DND-41 (cell line): ENCODE results near the gene ABCG1.

ENCODE experiments used
- ATAC-seq: fragments of 200-7000 bp; cut with Tn5 transposase; 3 replicates; pipeline ENCODE4 v1.9.1; 2021; ENCODE audit warnings: low read depth; ENCODE audit not compliant: insufficient read depth
- DNase-seq: peaks from one replicate; pipeline ENCODE4 v3.0.0-alpha.2; 2020
- H2AFZ ChIP-seq: 2 replicates; pipeline ENCODE4 v1.6.0; 2012; ENCODE audit warnings: low read depth, low read length
- H3K27ac ChIP-seq: 2 replicates; pipeline ENCODE4 v1.5.1; 2012; ENCODE audit warnings: low read length, inconsistent platforms
- H3K27me3 ChIP-seq: fragments of 200-600 bp; sonication (generic); 2 replicates; pipeline ENCODE4 v1.6.0; 2012; ENCODE audit warnings: low read length, mild to moderate bottlenecking, inconsistent platforms; ENCODE audit not compliant: insufficient read depth, poor library complexity
- H3K36me3 ChIP-seq: 2 replicates; pipeline ENCODE4 v1.5.1; 2012; ENCODE audit warnings: low read length, inconsistent platforms; ENCODE audit not compliant: insufficient read depth
- H3K4me1 ChIP-seq: 2 replicates; pipeline ENCODE4 v1.5.1; 2012; ENCODE audit warnings: mild to moderate bottlenecking, low read length; ENCODE audit not compliant: insufficient read depth
- H3K4me2 ChIP-seq: 2 replicates; pipeline ENCODE4 v1.6.0; 2012; ENCODE audit warnings: mild to moderate bottlenecking, moderate library complexity, low read length, inconsistent platforms; ENCODE audit not compliant: insufficient read depth
- H3K4me3 ChIP-seq, 2 experiments: fragments of 200-600 bp in 1 of 2; shearing (Covaris generic) in 1 of 2; 2 replicates each; pipeline ENCODE4 v1.5.1; 2012 to 2016; ENCODE audit warnings: inconsistent platforms in 2 of 2, low read length in 2 of 2, mild to moderate bottlenecking in 2 of 2, low read depth in 1 of 2, moderate library complexity in 1 of 2
- H3K79me2 ChIP-seq: 2 replicates; pipeline ENCODE4 v1.6.0; 2012; ENCODE audit warnings: low read length, inconsistent platforms; ENCODE audit not compliant: insufficient read depth
- H3K9ac ChIP-seq: 2 replicates; pipeline ENCODE4 v1.6.0; 2012; ENCODE audit warnings: low read depth, mild to moderate bottlenecking, inconsistent platforms, low read length, moderate library complexity
- H3K9me3 ChIP-seq: 2 replicates; pipeline ENCODE4 v1.5.1; 2012; ENCODE audit warnings: low read length, moderate library complexity, mild to moderate bottlenecking, inconsistent platforms; ENCODE audit not compliant: insufficient read depth, severe bottlenecking
- H4K20me1 ChIP-seq: 2 replicates; pipeline ENCODE4 v1.6.0; 2012; ENCODE audit warnings: low read length; ENCODE audit not compliant: insufficient read depth
- EZH2 ChIP-seq: IDR thresholded peaks from 3 replicates; pipeline ENCODE4 v1.6.1; 2012; ENCODE audit warnings: borderline replicate concordance, low read depth, mild to moderate bottlenecking, moderate library complexity, low read length, inconsistent platforms; ENCODE audit not compliant: severe bottlenecking
- TF ChIP-seq, protein P1 (sequence below): IDR thresholded peaks from 2 replicates; pipeline ENCODE4 v1.5.1; 2012; ENCODE audit warnings: borderline replicate concordance, low read length, moderate library complexity, mild to moderate bottlenecking; ENCODE audit not compliant: poor library complexity, severe bottlenecking; ENCODE audit errors: extremely low read depth

Gene ABCG1

DNA sequence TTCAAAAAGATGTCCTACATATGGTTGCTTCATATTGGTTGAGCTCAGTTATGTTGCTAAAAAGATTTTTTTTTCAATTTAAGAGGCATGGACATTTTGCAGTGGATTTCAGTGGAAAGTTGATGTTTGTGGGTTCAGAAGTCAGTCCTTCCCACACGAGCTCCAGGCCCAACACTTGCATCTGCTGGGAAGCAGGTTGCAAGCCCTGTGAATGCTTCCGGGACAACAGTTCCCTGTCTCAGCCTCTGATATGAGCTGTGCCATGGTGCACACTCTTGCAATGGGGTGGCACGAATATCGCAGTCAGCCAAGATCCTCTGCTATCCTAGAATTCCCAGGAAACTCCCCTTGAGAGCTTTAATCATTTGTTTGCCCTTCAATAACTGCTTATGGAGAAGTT lies 30.3 kb upstream of the ABCG1 start:
- Histone ChIP-seq H3K79me2 (no peaks in the 10 kb centered on the region), H3K9me3 (no peaks in the 10 kb centered on the region), H3K36me3 (no peaks in the 10 kb centered on the region), H3K4me3 (peak overlapping the region in 1 of 2 experiments; percentile 30; a peak in 1 of 4 replicates), H3K4me1 (peaks cover 62% of the 10 kb centered on the region), H3K4me2 (peak overlapping the region; percentile 54), H2AFZ (peak overlapping the region; percentile 68), H4K20me1 (no peaks in the 10 kb centered on the region), H3K27me3 (no peaks in the 10 kb centered on the region), H3K27ac (peak overlapping the region; percentile 94), H3K9ac (peak overlapping the region; percentile 53)
- DNase-seq (peak; percentile 28), ATAC-seq (no peak)
- no peak for TF ChIP-seq EZH2
- TF ChIP-seq, protein P1, sequence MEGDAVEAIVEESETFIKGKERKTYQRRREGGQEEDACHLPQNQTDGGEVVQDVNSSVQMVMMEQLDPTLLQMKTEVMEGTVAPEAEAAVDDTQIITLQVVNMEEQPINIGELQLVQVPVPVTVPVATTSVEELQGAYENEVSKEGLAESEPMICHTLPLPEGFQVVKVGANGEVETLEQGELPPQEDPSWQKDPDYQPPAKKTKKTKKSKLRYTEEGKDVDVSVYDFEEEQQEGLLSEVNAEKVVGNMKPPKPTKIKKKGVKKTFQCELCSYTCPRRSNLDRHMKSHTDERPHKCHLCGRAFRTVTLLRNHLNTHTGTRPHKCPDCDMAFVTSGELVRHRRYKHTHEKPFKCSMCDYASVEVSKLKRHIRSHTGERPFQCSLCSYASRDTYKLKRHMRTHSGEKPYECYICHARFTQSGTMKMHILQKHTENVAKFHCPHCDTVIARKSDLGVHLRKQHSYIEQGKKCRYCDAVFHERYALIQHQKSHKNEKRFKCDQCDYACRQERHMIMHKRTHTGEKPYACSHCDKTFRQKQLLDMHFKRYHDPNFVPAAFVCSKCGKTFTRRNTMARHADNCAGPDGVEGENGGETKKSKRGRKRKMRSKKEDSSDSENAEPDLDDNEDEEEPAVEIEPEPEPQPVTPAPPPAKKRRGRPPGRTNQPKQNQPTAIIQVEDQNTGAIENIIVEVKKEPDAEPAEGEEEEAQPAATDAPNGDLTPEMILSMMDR: no peak

DNA sequence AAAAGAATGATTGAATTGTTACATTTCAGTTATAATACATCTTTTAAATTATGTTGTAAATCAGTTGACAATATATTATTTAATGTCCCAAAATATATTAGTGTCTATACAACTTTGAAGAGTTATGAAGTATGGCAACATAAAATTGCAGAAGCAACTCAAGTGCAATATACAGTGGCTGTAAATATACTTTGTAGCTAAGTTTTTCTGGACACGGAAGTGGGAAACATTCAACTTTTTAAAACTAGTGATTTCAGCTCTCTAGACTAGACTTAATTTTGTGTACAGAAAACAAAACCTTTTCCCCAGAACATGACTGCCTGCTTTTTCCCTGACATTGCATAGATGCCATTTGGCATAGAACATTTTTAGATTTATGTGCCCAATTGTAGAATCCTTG lies 29.5 kb upstream of the ABCG1 start:
- no peak for TF ChIP-seq EZH2
- TF ChIP-seq, protein P1: no peak
- DNase-seq: no peak
- H3K36me3 ChIP-seq: no peaks in the 10 kb centered on the region
- no peak overlapping the region for H3K9ac ChIP-seq
- no peaks in the 10 kb centered on the region for H3K9me3 ChIP-seq
- H3K4me1 ChIP-seq: peaks cover 63% of the 10 kb centered on the region
- no peak overlapping the region for H3K4me2 ChIP-seq
- ATAC-seq: no peak
- no peaks in the 10 kb centered on the region for H4K20me1 ChIP-seq
- H3K79me2 ChIP-seq: no peaks in the 10 kb centered on the region
- no peak overlapping the region for H2AFZ ChIP-seq
- H3K4me3 ChIP-seq: no peak overlapping the region
- H3K27me3 ChIP-seq: no peaks in the 10 kb centered on the region
- H3K27ac ChIP-seq: peak overlapping the region; percentile 94

DNA sequence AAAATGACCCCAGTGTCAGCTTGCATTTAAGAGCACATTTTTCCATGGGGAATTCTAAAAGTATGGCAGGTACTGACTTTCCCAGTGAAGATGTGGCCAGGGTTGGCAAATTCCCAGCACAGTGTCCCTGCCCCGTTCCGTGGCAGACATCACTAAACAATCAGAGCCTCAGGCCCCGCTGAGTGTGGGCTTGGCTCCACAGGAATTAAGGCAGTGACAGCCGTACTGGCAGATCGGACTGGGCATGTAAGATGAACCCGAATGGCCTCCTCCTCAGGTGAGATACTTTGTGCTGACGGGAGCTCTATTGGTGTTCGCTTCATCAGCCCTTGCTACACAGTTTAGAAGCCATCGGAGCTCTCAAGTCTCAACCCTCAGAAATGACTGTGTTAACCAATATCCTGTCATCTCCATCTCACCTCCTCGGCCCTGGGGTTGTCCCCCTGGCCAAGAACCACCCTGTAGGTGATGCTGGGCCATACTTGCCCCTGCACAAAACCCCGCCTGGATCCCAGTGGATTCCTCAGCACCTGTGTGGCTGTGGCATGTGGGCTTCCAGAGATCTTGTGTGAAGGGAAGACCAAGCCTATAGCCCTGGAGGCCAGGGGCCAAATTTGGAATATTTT lies 29.0 kb upstream of the ABCG1 start:
- Histone ChIP-seq H3K4me3 (no peak overlapping the region), H4K20me1 (no peaks in the 10 kb centered on the region), H3K9me3 (no peaks in the 10 kb centered on the region), H3K4me1 (peaks cover 69% of the 10 kb centered on the region), H2AFZ (no peak overlapping the region), H3K4me2 (no peak overlapping the region), H3K36me3 (no peaks in the 10 kb centered on the region), H3K27me3 (no peaks in the 10 kb centered on the region), H3K9ac (no peak overlapping the region), H3K27ac (peak overlapping the region; percentile 20), H3K79me2 (no peaks in the 10 kb centered on the region)
- DNase-seq (no peak), ATAC-seq (no peak)
- no peak for TF ChIP-seq EZH2
- TF ChIP-seq, protein P1: no peak
